ENCODE data around the gene IRAK2.

IRAK2 gene

GRCh38 chr3:10224794-10225665 is 60.3 kb downstream of the IRAK2 start:
- DNase-seq (ENCODE audit: low read depth) = peak; percentile 35

- DNase-seq (ENCODE audit: low read depth) = no peak
Observed at GRCh38 chr3:10226293-10226692, 61.6 kb downstream of the IRAK2 start.

- DNase-seq (ENCODE audit: low read depth) = no peak
Observed at GRCh38 chr3:10228248-10228950, 63.7 kb downstream of the IRAK2 start.

- DNase-seq (ENCODE audit: low read depth) = no peak
Observed at GRCh38 chr3:10229576-10229975, 64.9 kb downstream of the IRAK2 start.

GRCh38 chr3:10232137-10232536 is 67.4 kb downstream of the IRAK2 start:
- no peak for DNase-seq (ENCODE audit: low read depth)

GRCh38 chr3:10233988-10234387 is 69.3 kb downstream of the IRAK2 start:
- no peak for DNase-seq (ENCODE audit: low read depth)

- DNase-seq (ENCODE audit: low read depth) = no peak
Observed at GRCh38 chr3:10234526-10235230, 70.0 kb downstream of the IRAK2 start.

GRCh38 chr3:10235551-10235950 is 70.8 kb downstream of the IRAK2 start:
- no peak for DNase-seq (ENCODE audit: low read depth)

GRCh38 chr3:10238345-10239183 is 73.8 kb downstream of the IRAK2 start:
- DNase-seq (ENCODE audit: low read depth) = no peak

- DNase-seq (ENCODE audit: low read depth) = no peak
Observed at GRCh38 chr3:10240799-10241198, 76.1 kb downstream of the IRAK2 start.

- peak; percentile 52 for DNase-seq (ENCODE audit: low read depth)
Observed at GRCh38 chr3:10242182-10243065, 77.7 kb downstream of the IRAK2 start.

- no peak for DNase-seq (ENCODE audit: low read depth)
Observed at GRCh38 chr3:10244009-10244408, 79.3 kb downstream of the IRAK2 start.

GRCh38 chr3:10245081-10245712 is 80.5 kb downstream of the IRAK2 start:
- no peak for DNase-seq (ENCODE audit: low read depth)

- DNase-seq (ENCODE audit: low read depth) = no peak
Observed at GRCh38 chr3:10247679-10248183, 83.0 kb downstream of the IRAK2 start.

- peak; percentile 77 for DNase-seq (ENCODE audit: low read depth)
Observed at GRCh38 chr3:10248184-10248983, 83.7 kb downstream of the IRAK2 start, which contains the start of gene TATDN2. Gene TATDN2 (plus strand): TSS chr3:10248459. CDS start chr3:10249201, 742 bp downstream.

GRCh38 chr3:10248984-10249748 is 84.4 kb downstream of the IRAK2 start:
- DNase-seq (ENCODE audit: low read depth) = no peak

GRCh38 chr3:10249833-10250232 is 85.1 kb downstream of the IRAK2 start:
- no peak for DNase-seq (ENCODE audit: low read depth)

- no peak for DNase-seq (ENCODE audit: low read depth)
Observed at GRCh38 chr3:10251006-10251405, 86.3 kb downstream of the IRAK2 start.

Data from stimulated activated CD8-positive, alpha-beta memory T cell treated with anti-CD3 and anti-CD28 coated beads, Interleukin-15, amount 100 ng/mL, for 1 hour (primary cell).